Suprapubic skin (tissue), 4 donors: ENCODE data around the gene CASR. TPM values are rescaled to one million over a fixed set of nuclear protein-coding genes. Genes with fewer than 3 reads are reported as not detected.
A peak's percentile ranks its signal among the peaks of the same experiment; 100 is the strongest.

ENCODE experiments used
- DNase-seq, 2 donors: peaks; one replicate each; pipeline ENCODE4 v3.0.0-alpha.2; 2019; ENCODE audit warnings: low spot score in 2 of 2
- H3K27ac ChIP-seq: fragments of 200-600 bp; sonication (generic); one replicate; pipeline ENCODE4 v1.5.1; 2019
- H3K27me3 ChIP-seq: fragments of 200-600 bp; sonication (generic); one replicate; pipeline ENCODE4 v1.5.1; 2019
- H3K36me3 ChIP-seq: fragments of 200-600 bp; sonication (generic); one replicate; pipeline ENCODE4 v1.5.1; 2019
- H3K4me1 ChIP-seq: fragments of 200-600 bp; sonication (generic); one replicate; pipeline ENCODE4 v1.5.1; 2019
- H3K4me3 ChIP-seq: fragments of 200-600 bp; sonication (generic); one replicate; pipeline ENCODE4 v1.5.1; 2019; ENCODE audit warnings: mild to moderate bottlenecking
- H3K9me3 ChIP-seq: fragments of 200-600 bp; sonication (generic); one replicate; pipeline ENCODE4 v1.5.1; 2019
- EP300 ChIP-seq: sonication (generic); formaldehyde crosslinking; IDR thresholded peaks from one replicate; pipeline ENCODE4 v1.6.1; 2017; ENCODE audit warnings: antibody characterized with exemption
- POLR2A ChIP-seq, 2 donors: fragments of 450-650 bp; IDR thresholded peaks; one replicate each; pipeline ENCODE4 v1.6.1; 2017; ENCODE audit warnings: antibody characterized with exemption in 2 of 2, mild to moderate bottlenecking in 2 of 2, moderate library complexity in 2 of 2
- POLR2AphosphoS5 ChIP-seq, 3 donors: sonication (generic); formaldehyde crosslinking; IDR thresholded peaks; one replicate each; pipeline ENCODE4 v1.6.1; 2017; ENCODE audit warnings: antibody characterized with exemption in 3 of 3
- WGBS: methylation state at CpG from one replicate; pipeline ENCODE4 v1.1.5; 2018; 5-methylcytosine and 5-hydroxymethylcytosine counted together
- total RNA-seq, 4 donors: library from RNA; depleted of rRNA; stranded (reverse); fragments of >200 nt; gene quantifications; one replicate each; pipeline ENCODE4 v1.1.0, GENCODE V29; 2016
- TF ChIP-seq, protein P1 (sequence below), 2 donors: fragments of 200-600 bp in 1 of 2; fragments of 450-650 bp in 1 of 2; sonication (generic) in 1 of 2; IDR thresholded peaks; one replicate each; pipeline ENCODE4 v1.5.1; 2016 to 2019; ENCODE audit warnings: antibody characterized with exemption in 2 of 2, mild to moderate bottlenecking in 1 of 2, moderate library complexity in 1 of 2

CASR gene
- total RNA-seq, 4 donors from 2014 or later, result not detected

- no peak for TF ChIP-seq POLR2AphosphoS5 (IDR thresholded peaks at IDR 0.05)
- TF ChIP-seq EP300, result no peak
- TF ChIP-seq POLR2A (IDR thresholded peaks at IDR 0.05), result no peak
- TF ChIP-seq, protein P1, sequence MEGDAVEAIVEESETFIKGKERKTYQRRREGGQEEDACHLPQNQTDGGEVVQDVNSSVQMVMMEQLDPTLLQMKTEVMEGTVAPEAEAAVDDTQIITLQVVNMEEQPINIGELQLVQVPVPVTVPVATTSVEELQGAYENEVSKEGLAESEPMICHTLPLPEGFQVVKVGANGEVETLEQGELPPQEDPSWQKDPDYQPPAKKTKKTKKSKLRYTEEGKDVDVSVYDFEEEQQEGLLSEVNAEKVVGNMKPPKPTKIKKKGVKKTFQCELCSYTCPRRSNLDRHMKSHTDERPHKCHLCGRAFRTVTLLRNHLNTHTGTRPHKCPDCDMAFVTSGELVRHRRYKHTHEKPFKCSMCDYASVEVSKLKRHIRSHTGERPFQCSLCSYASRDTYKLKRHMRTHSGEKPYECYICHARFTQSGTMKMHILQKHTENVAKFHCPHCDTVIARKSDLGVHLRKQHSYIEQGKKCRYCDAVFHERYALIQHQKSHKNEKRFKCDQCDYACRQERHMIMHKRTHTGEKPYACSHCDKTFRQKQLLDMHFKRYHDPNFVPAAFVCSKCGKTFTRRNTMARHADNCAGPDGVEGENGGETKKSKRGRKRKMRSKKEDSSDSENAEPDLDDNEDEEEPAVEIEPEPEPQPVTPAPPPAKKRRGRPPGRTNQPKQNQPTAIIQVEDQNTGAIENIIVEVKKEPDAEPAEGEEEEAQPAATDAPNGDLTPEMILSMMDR (IDR thresholded peaks at IDR 0.05), result no peak
- Histone ChIP-seq H3K27ac (no peak overlapping the region), H3K27me3 (peaks cover 49% of the 10 kb centered on the region), H3K4me3 (peak overlapping the region; percentile 38), H3K4me1 (peaks cover 9% of the 10 kb centered on the region), H3K9me3 (no peaks in the 10 kb centered on the region), H3K36me3 (no peaks in the 10 kb centered on the region)
- WGBS, result 1% methylated on average over 15 of the region's 19 CpGs
- no peak for DNase-seq
Measured at GRCh38 chr3:122184591-122184929, 1.1 kb downstream of the CASR start.

GRCh38 chr3:122186372-122186771 is 2.9 kb downstream of the CASR start:
- no peaks in the 10 kb centered on the region for H3K36me3 ChIP-seq
- no peak overlapping the region for H3K27ac ChIP-seq
- peaks cover 42% of the 10 kb centered on the region for H3K27me3 ChIP-seq
- no peak for DNase-seq
- H3K4me1 ChIP-seq, result peaks cover 9% of the 10 kb centered on the region
- no peaks in the 10 kb centered on the region for H3K9me3 ChIP-seq
- 36% methylated on average over 2 of the region's 2 CpGs for WGBS
- no peak overlapping the region for H3K4me3 ChIP-seq
- TF ChIP-seq POLR2A (IDR thresholded peaks at IDR 0.05) (no peak), POLR2AphosphoS5 (IDR thresholded peaks at IDR 0.05) (no peak), EP300 (no peak)
- TF ChIP-seq, protein P1 (IDR thresholded peaks at IDR 0.05), result no peak

GRCh38 chr3:122188737-122189136 is 5.3 kb downstream of the CASR start:
- WGBS, result 66% methylated on average over 1 of the region's 1 CpG
- Histone ChIP-seq H3K27ac (no peak overlapping the region), H3K36me3 (no peaks in the 10 kb centered on the region), H3K27me3 (peaks cover 32% of the 10 kb centered on the region), H3K9me3 (no peaks in the 10 kb centered on the region), H3K4me1 (peaks cover 9% of the 10 kb centered on the region), H3K4me3 (no peak overlapping the region)
- TF ChIP-seq, protein P1 (IDR thresholded peaks at IDR 0.05), result no peak
- TF ChIP-seq POLR2AphosphoS5 (IDR thresholded peaks at IDR 0.05) (no peak), POLR2A (IDR thresholded peaks at IDR 0.05) (no peak)
- DNase-seq, result no peak

DNA sequence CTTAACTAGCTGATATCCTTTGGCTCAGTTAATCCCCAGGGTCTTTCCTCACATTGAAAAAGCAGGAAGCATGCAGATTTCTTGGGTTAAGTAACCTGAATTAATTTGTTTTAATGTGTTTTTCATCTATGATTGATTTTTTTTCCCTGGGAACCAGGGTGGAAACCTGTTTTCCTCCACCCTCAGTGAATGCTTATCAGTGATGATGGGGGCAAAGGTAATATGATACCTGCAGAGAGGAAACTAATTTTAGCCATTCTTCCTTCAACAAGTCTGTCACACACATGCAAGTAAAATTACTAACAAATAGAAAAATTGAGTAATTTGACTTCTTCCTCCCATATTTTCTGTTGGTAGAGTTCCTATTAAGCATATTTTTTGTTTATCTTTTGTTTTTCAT is 5.9 kb downstream of the CASR start:
- no peaks in the 10 kb centered on the region for H3K36me3 ChIP-seq
- no peak overlapping the region for H3K4me3 ChIP-seq
- peaks cover 3% of the 10 kb centered on the region for H3K4me1 ChIP-seq
- H3K27ac ChIP-seq, result no peak overlapping the region
- TF ChIP-seq POLR2A (IDR thresholded peaks at IDR 0.05), result no peak
- TF ChIP-seq EP300, result no peak
- TF ChIP-seq, protein P1 (IDR thresholded peaks at IDR 0.05), result no peak
- no peak for DNase-seq
- H3K27me3 ChIP-seq, result peaks cover 26% of the 10 kb centered on the region
- no peaks in the 10 kb centered on the region for H3K9me3 ChIP-seq

- no peaks in the 10 kb centered on the region for H3K9me3 ChIP-seq
- H3K4me1 ChIP-seq, result no peaks in the 10 kb centered on the region
- H3K27me3 ChIP-seq, result peaks cover 15% of the 10 kb centered on the region
- 80% methylated on average over 3 of the region's 3 CpGs for WGBS
- no peak overlapping the region for H3K27ac ChIP-seq
- TF ChIP-seq POLR2AphosphoS5 (IDR thresholded peaks at IDR 0.05) (no peak), EP300 (no peak), POLR2A (IDR thresholded peaks at IDR 0.05) (no peak)
- TF ChIP-seq, protein P1 (IDR thresholded peaks at IDR 0.05), result no peak
- no peak for DNase-seq
- H3K36me3 ChIP-seq, result no peaks in the 10 kb centered on the region
- no peak overlapping the region for H3K4me3 ChIP-seq
Measured at GRCh38 chr3:122190525-122190924, 7.1 kb downstream of the CASR start.
